ENCODE results near the gene ZNF74.

- TF ChIP-seq RCOR1 (IDR thresholded peaks at IDR 0.05; ENCODE audit: low read depth, low read length): no peak
- no peak for TF ChIP-seq EP300 (IDR thresholded peaks at IDR 0.05)
- TF ChIP-seq ZFP36 (IDR thresholded peaks at IDR 0.05; ENCODE audit: borderline replicate concordance, partially characterized antibody): no peak
- no peak for TF ChIP-seq PHF8 (IDR thresholded peaks at IDR 0.05; ENCODE audit: borderline replicate concordance, low read depth)
- TF ChIP-seq, protein P1, sequence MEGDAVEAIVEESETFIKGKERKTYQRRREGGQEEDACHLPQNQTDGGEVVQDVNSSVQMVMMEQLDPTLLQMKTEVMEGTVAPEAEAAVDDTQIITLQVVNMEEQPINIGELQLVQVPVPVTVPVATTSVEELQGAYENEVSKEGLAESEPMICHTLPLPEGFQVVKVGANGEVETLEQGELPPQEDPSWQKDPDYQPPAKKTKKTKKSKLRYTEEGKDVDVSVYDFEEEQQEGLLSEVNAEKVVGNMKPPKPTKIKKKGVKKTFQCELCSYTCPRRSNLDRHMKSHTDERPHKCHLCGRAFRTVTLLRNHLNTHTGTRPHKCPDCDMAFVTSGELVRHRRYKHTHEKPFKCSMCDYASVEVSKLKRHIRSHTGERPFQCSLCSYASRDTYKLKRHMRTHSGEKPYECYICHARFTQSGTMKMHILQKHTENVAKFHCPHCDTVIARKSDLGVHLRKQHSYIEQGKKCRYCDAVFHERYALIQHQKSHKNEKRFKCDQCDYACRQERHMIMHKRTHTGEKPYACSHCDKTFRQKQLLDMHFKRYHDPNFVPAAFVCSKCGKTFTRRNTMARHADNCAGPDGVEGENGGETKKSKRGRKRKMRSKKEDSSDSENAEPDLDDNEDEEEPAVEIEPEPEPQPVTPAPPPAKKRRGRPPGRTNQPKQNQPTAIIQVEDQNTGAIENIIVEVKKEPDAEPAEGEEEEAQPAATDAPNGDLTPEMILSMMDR (IDR thresholded peaks at IDR 0.05): no peak
- TF ChIP-seq SMC3 (IDR thresholded peaks at IDR 0.05): no peak
- no peak for TF ChIP-seq JUNB (IDR thresholded peaks at IDR 0.05)
These were observed 54.7 kb downstream of the ZNF74 start for GRCh38 chr22:20448630-20449029.
